Neuron (in vitro differentiated cells): ENCODE data around the gene NWD2.

Experiments
- H2AFZ ChIP-seq: one replicate; pipeline ENCODE4 v1.6.1; 2013; ENCODE audit warnings: low read depth, mild to moderate bottlenecking, inconsistent platforms, low read length, moderate library complexity
- H3K27me3 ChIP-seq: one replicate; pipeline ENCODE4 v1.6.1; 2013; ENCODE audit warnings: low read length; ENCODE audit not compliant: insufficient read depth
- H3K36me3 ChIP-seq: one replicate; pipeline ENCODE4 v1.6.1; 2013; ENCODE audit warnings: low read length; ENCODE audit not compliant: insufficient read depth
- H3K4me1 ChIP-seq: one replicate; pipeline ENCODE4 v1.6.1; 2013; ENCODE audit warnings: low read length; ENCODE audit not compliant: insufficient read depth
- H3K4me3 ChIP-seq: 2 replicates; pipeline ENCODE4 v1.5.1; 2013; ENCODE audit warnings: mild to moderate bottlenecking, low read length, moderate library complexity
- H3K9me3 ChIP-seq: one replicate; pipeline ENCODE4 v1.6.1; 2013; ENCODE audit warnings: low read length

The NWD2 gene

GRCh38 chr4:37243722-37244582 lies 591 bp upstream of the NWD2 start:
- no peaks in the 10 kb centered on the region for H3K4me1 ChIP-seq
- H2AFZ ChIP-seq = peak overlapping the region; percentile 70
- H3K9me3 ChIP-seq = no peaks in the 10 kb centered on the region
- peaks cover 65% of the 10 kb centered on the region for H3K27me3 ChIP-seq
- no peaks in the 10 kb centered on the region for H3K36me3 ChIP-seq
- H3K4me3 ChIP-seq = no peak overlapping the region

- Histone ChIP-seq H3K4me3 (no peak overlapping the region), H3K27me3 (peaks cover 65% of the 10 kb centered on the region)
Observed at GRCh38 chr4:37245391-37245954, 930 bp downstream of the NWD2 start.

GRCh38 chr4:37246891-37247290 lies 2.3 kb downstream of the NWD2 start:
- no peak overlapping the region for H3K4me3 ChIP-seq

More at GRCh38 chr4:37245391-37245954, 930 bp downstream of the NWD2 start:
- no peaks in the 10 kb centered on the region for H3K4me1 ChIP-seq
- no peak overlapping the region for H2AFZ ChIP-seq
- H3K9me3 ChIP-seq = no peaks in the 10 kb centered on the region
- no peaks in the 10 kb centered on the region for H3K36me3 ChIP-seq

GRCh38 chr4:37258221-37258620 lies 13.7 kb downstream of the NWD2 start:
- Histone ChIP-seq H3K4me3 (no peak overlapping the region), H3K36me3 (no peaks in the 10 kb centered on the region), H3K4me1 (no peaks in the 10 kb centered on the region), H3K27me3 (no peaks in the 10 kb centered on the region), H3K9me3 (no peaks in the 10 kb centered on the region), H2AFZ (no peak overlapping the region)

More at GRCh38 chr4:37246891-37247290, 2.3 kb downstream of the NWD2 start:
- Histone ChIP-seq H3K9me3 (no peaks in the 10 kb centered on the region), H2AFZ (no peak overlapping the region), H3K36me3 (no peaks in the 10 kb centered on the region), H3K4me1 (no peaks in the 10 kb centered on the region), H3K27me3 (peaks cover 57% of the 10 kb centered on the region)

GRCh38 chr4:37268319-37268718 lies 23.8 kb downstream of the NWD2 start:
- no peaks in the 10 kb centered on the region for H3K9me3 ChIP-seq
- H3K4me1 ChIP-seq = no peaks in the 10 kb centered on the region
- H3K4me3 ChIP-seq = no peak overlapping the region
- no peak overlapping the region for H2AFZ ChIP-seq
- H3K36me3 ChIP-seq = no peaks in the 10 kb centered on the region
- no peaks in the 10 kb centered on the region for H3K27me3 ChIP-seq

- Histone ChIP-seq H2AFZ (no peak overlapping the region), H3K4me1 (no peaks in the 10 kb centered on the region), H3K9me3 (no peaks in the 10 kb centered on the region), H3K36me3 (no peaks in the 10 kb centered on the region), H3K27me3 (no peaks in the 10 kb centered on the region), H3K4me3 (no peak overlapping the region)
Observed at GRCh38 chr4:37279121-37279520, 34.6 kb downstream of the NWD2 start.

GRCh38 chr4:37279894-37280592 lies 35.5 kb downstream of the NWD2 start:
- Histone ChIP-seq H3K36me3 (no peaks in the 10 kb centered on the region), H3K27me3 (no peaks in the 10 kb centered on the region), H3K4me3 (no peak overlapping the region), H2AFZ (no peak overlapping the region), H3K4me1 (no peaks in the 10 kb centered on the region), H3K9me3 (no peaks in the 10 kb centered on the region)

- no peak overlapping the region for H3K4me3 ChIP-seq
- no peaks in the 10 kb centered on the region for H3K27me3 ChIP-seq
- H3K9me3 ChIP-seq = no peaks in the 10 kb centered on the region
- H2AFZ ChIP-seq = no peak overlapping the region
- H3K36me3 ChIP-seq = no peaks in the 10 kb centered on the region
- no peaks in the 10 kb centered on the region for H3K4me1 ChIP-seq
Observed at GRCh38 chr4:37299468-37299867, 54.9 kb downstream of the NWD2 start.

GRCh38 chr4:37304612-37305011 lies 60.1 kb downstream of the NWD2 start:
- Histone ChIP-seq H3K27me3 (no peaks in the 10 kb centered on the region), H3K9me3 (no peaks in the 10 kb centered on the region), H3K4me3 (no peak overlapping the region), H3K36me3 (no peaks in the 10 kb centered on the region), H2AFZ (no peak overlapping the region), H3K4me1 (no peaks in the 10 kb centered on the region)

GRCh38 chr4:37305984-37306383 lies 61.4 kb downstream of the NWD2 start:
- Histone ChIP-seq H3K9me3 (no peaks in the 10 kb centered on the region), H3K4me3 (no peak overlapping the region), H2AFZ (no peak overlapping the region), H3K36me3 (no peaks in the 10 kb centered on the region), H3K4me1 (no peaks in the 10 kb centered on the region), H3K27me3 (no peaks in the 10 kb centered on the region)

GRCh38 chr4:37317104-37317643 lies 72.6 kb downstream of the NWD2 start:
- Histone ChIP-seq H3K4me3 (no peak overlapping the region), H3K27me3 (no peaks in the 10 kb centered on the region), H3K36me3 (no peaks in the 10 kb centered on the region), H3K9me3 (no peaks in the 10 kb centered on the region), H3K4me1 (no peaks in the 10 kb centered on the region), H2AFZ (no peak overlapping the region)

GRCh38 chr4:37320513-37321235 lies 76.1 kb downstream of the NWD2 start:
- Histone ChIP-seq H3K4me3 (no peak overlapping the region), H2AFZ (no peak overlapping the region), H3K4me1 (no peaks in the 10 kb centered on the region), H3K36me3 (no peaks in the 10 kb centered on the region), H3K27me3 (no peaks in the 10 kb centered on the region), H3K9me3 (no peaks in the 10 kb centered on the region)
